Nephron (organoid): ENCODE data around the gene TNS1.

Experiments
- H3K27ac Mint-ChIP-seq, 3 experiments: 2 replicates each; pipeline ENCODE4 v1.8.0; 2020; ENCODE audit warnings: mixed read lengths in 3 of 3, mild to moderate bottlenecking in 2 of 3, moderate library complexity in 1 of 3
- H3K27me3 Mint-ChIP-seq: 2 replicates; pipeline ENCODE4 v1.8.0; 2021; ENCODE audit warnings: low read depth, mild to moderate bottlenecking, moderate library complexity, mixed read lengths
- H3K36me3 Mint-ChIP-seq: 2 replicates; pipeline ENCODE4 v1.8.0; 2020; ENCODE audit warnings: low read depth, mixed read lengths
- H3K4me1 Mint-ChIP-seq: 2 replicates; pipeline ENCODE4 v1.8.0; 2020; ENCODE audit warnings: mixed read lengths
- H3K4me3 Mint-ChIP-seq, 3 experiments: 2 replicates each; pipeline ENCODE4 v1.8.0; 2020; ENCODE audit warnings: mild to moderate bottlenecking in 3 of 3, mixed read lengths in 3 of 3, moderate library complexity in 2 of 3
- H3K9me3 Mint-ChIP-seq: 2 replicates; pipeline ENCODE4 v1.8.0; 2020; ENCODE audit warnings: mixed read lengths
- TF ChIP-seq, protein P1 (sequence below), 3 experiments: fragments of 200-600 bp; sonication (generic); IDR thresholded peaks; one replicate each; pipeline ENCODE4 v1.5.0; 2021; ENCODE audit warnings: antibody characterized with exemption in 3 of 3; ENCODE audit not compliant: unreplicated experiment in 3 of 3

Gene TNS1

DNA sequence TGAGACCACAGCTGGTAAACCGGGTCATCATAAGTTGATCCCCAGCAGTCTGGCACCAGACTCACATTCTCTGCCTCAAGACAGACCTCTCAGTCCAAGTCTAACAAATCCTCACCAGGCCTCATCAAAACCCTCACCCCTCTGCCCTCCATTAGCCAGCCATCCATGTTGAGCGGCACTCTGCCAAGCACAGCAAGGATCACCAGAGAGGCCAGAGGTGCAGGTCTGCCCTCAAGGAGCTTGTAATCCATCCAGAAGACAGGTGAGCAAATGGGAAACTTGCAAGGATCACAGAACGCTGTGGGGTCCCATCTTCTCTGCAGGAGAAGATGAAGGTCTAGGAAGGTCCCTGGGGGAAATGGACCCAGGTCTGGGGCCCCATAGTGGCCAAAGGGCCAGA is 63.6 kb downstream of the TNS1 start:
- Mint-ChIP-seq H3K36me3 (peaks cover 4% of the 10 kb centered on the region), H3K4me1 (peaks cover 73% of the 10 kb centered on the region), H3K4me3 (no peak overlapping the region), H3K9me3 (no peaks in the 10 kb centered on the region), H3K27me3 (no peaks in the 10 kb centered on the region), H3K27ac (peak overlapping the region in 1 of 3 experiments; percentile 93)
- TF ChIP-seq, protein P1, sequence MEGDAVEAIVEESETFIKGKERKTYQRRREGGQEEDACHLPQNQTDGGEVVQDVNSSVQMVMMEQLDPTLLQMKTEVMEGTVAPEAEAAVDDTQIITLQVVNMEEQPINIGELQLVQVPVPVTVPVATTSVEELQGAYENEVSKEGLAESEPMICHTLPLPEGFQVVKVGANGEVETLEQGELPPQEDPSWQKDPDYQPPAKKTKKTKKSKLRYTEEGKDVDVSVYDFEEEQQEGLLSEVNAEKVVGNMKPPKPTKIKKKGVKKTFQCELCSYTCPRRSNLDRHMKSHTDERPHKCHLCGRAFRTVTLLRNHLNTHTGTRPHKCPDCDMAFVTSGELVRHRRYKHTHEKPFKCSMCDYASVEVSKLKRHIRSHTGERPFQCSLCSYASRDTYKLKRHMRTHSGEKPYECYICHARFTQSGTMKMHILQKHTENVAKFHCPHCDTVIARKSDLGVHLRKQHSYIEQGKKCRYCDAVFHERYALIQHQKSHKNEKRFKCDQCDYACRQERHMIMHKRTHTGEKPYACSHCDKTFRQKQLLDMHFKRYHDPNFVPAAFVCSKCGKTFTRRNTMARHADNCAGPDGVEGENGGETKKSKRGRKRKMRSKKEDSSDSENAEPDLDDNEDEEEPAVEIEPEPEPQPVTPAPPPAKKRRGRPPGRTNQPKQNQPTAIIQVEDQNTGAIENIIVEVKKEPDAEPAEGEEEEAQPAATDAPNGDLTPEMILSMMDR (IDR thresholded peaks at IDR 0.05; ENCODE audit: unreplicated experiment in 3 of 3), result no peak

- Mint-ChIP-seq H3K36me3 (peaks cover 4% of the 10 kb centered on the region), H3K4me3 (no peak overlapping the region), H3K4me1 (peaks cover 73% of the 10 kb centered on the region), H3K27me3 (no peaks in the 10 kb centered on the region), H3K9me3 (no peaks in the 10 kb centered on the region), H3K27ac (peak overlapping the region in 2 of 3 experiments; percentile 39 to 93)
- TF ChIP-seq, protein P1 (IDR thresholded peaks at IDR 0.05; ENCODE audit: unreplicated experiment in 3 of 3), result no peak
Measured at GRCh38 chr2:217938036-217938435, 64.8 kb downstream of the TNS1 start.

- Mint-ChIP-seq H3K27ac (peak overlapping the region in 1 of 3 experiments; percentile 93), H3K9me3 (no peaks in the 10 kb centered on the region), H3K36me3 (peaks cover 4% of the 10 kb centered on the region), H3K27me3 (no peaks in the 10 kb centered on the region), H3K4me1 (peaks cover 78% of the 10 kb centered on the region), H3K4me3 (no peak overlapping the region)
- TF ChIP-seq, protein P1 (IDR thresholded peaks at IDR 0.05; ENCODE audit: unreplicated experiment in 3 of 3), result no peak
Measured at GRCh38 chr2:217937446-217937845, 65.3 kb downstream of the TNS1 start.

DNA sequence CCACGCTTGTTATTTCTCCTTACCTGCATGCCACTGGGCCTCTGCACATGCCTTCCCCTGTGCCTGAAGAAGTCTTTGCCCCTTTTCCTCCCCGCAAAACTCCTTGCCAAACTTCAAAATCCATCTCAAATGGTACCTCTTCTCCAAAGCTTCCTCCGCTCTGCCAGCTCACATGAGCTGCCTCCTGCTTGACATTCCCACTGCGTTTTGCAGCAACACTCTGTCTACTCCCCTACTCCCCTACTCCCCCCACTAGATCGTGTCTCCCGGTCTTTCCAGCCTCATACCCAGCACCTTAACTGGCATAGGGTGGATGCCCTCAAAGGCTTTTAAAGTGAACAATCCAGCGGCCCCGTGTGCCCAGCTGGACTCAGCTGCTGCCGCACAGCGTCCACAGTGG is 65.8 kb downstream of the TNS1 start:
- Mint-ChIP-seq H3K9me3 (no peaks in the 10 kb centered on the region), H3K27ac (peak overlapping the region; percentile 69 to 94 (median 93)), H3K27me3 (no peaks in the 10 kb centered on the region), H3K4me3 (peak overlapping the region in 2 of 3 experiments; percentile 8 to 21), H3K4me1 (peaks cover 78% of the 10 kb centered on the region), H3K36me3 (peaks cover 4% of the 10 kb centered on the region)
- TF ChIP-seq, protein P1 (IDR thresholded peaks at IDR 0.05; ENCODE audit: unreplicated experiment in 3 of 3), result no peak

DNA sequence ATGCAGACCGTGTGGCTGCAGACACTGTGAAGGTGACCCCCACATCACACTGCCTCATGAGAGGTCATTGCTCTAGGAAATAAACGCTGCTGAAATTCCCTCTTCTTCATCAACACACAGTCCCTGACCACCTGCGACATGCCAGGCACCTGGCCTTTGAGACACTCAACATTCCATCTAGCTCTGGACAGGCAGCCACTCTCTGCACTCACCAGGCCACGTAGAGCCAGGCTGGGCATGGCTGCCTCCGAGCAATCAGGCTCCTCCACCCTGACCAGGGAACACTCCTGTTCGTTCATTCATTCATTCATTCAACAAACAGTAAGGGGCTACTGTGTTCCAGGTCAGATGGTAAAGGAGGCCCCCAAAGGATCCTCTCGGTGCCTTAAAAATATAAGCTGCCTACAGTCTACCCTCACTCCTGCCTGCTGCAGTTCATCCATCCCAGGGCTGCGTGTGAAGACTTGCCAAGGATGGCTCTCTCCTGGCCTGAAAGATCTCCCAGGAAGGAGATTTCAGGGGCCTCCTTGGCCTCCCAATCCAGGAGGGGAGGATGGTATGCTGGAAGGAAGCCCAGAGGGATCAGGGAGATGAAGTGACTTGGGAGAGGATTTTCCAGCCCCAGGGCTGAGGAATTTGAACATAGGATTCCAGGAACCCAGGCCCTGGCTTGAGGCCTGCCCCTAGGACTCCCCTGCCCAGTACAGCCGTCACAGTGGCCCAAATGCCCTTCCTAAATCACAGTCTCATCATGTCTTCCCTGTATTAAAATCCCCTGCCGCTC is 66.7 kb downstream of the TNS1 start:
- no peaks in the 10 kb centered on the region for H3K36me3 Mint-ChIP-seq
- peaks cover 78% of the 10 kb centered on the region for H3K4me1 Mint-ChIP-seq
- TF ChIP-seq, protein P1 (IDR thresholded peaks at IDR 0.05; ENCODE audit: unreplicated experiment in 3 of 3), result no peak
- H3K27ac Mint-ChIP-seq, result peak overlapping the region; percentile 77 to 94 (median 93)
- no peaks in the 10 kb centered on the region for H3K9me3 Mint-ChIP-seq
- no peak overlapping the region for H3K4me3 Mint-ChIP-seq
- no peaks in the 10 kb centered on the region for H3K27me3 Mint-ChIP-seq
